ENCODE measurements around the gene NTRK1. TPM values are rescaled to one million over a fixed set of nuclear protein-coding genes. Genes with fewer than 3 reads are reported as not detected.

NTRK1 gene
- total RNA-seq, 4 donors from 2014 or later = 0.23 TPM; not detected in 3

DNA sequence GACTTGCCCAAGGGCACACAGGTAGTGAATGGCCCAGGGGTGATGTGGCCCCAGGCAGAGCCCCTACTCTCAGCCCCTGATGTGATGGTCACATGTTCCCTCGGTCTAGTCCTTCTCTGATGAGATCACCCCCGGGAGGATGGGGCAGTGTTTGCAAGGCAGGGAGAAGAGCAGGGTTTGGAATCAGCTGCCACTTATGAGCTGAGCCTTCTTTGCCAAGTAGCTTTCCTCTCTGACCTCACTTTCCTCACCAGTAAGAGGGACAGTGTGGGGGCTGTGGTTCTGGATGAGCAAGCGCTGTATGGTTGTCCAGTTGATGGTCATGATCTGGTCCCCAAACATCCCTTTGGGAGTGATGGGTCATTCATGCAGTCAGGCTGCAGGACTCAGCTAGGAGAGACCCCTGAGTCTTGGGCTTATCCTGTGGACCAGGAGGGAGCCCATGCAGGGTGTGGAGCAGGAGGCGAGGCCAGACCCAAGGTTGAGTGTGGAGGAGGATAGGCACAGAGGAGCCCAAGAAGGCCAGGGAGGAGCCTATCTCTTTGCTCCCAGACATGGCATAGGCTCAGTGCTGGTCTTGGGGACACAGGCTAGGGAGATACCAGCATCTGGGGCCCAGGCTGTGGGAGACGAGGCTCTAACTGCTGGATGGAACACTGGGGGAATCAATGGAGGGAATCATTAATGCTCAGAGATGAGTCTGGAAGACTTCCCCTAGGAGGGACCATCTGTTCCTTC is 16.9 kb downstream of the NTRK1 start:
- DNase-seq (ENCODE audit: low spot score in 2 of 2) = no peak
- intact Hi-C loops (cut with DNase I; ENCODE audit: low total_unique reads) = no loop called here
- 77 to 91% methylated on average over 5 of the region's 5 CpGs for WGBS, 2 donors
- H3K4me3 ChIP-seq (ENCODE audit: low read depth, poor library complexity, severe bottlenecking) = no peak overlapping the region
- TF ChIP-seq, protein P1, sequence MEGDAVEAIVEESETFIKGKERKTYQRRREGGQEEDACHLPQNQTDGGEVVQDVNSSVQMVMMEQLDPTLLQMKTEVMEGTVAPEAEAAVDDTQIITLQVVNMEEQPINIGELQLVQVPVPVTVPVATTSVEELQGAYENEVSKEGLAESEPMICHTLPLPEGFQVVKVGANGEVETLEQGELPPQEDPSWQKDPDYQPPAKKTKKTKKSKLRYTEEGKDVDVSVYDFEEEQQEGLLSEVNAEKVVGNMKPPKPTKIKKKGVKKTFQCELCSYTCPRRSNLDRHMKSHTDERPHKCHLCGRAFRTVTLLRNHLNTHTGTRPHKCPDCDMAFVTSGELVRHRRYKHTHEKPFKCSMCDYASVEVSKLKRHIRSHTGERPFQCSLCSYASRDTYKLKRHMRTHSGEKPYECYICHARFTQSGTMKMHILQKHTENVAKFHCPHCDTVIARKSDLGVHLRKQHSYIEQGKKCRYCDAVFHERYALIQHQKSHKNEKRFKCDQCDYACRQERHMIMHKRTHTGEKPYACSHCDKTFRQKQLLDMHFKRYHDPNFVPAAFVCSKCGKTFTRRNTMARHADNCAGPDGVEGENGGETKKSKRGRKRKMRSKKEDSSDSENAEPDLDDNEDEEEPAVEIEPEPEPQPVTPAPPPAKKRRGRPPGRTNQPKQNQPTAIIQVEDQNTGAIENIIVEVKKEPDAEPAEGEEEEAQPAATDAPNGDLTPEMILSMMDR (IDR thresholded peaks at IDR 0.05) = no peak
- TF ChIP-seq POLR2A (IDR thresholded peaks at IDR 0.05) = no peak

DNA sequence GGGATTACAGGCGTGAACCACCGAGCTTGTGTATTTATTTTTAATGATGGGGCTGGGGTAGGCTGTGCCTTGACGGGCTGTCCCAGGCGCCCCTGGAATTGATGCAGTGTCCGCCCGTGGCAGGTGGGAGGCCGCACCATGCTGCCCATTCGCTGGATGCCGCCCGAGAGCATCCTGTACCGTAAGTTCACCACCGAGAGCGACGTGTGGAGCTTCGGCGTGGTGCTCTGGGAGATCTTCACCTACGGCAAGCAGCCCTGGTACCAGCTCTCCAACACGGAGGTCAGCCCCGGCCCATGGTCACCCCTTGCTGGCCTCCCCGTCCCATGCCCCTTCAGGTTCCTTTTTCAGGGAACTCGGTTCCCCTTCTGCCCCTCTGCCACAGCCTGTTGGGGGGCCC is 19.2 kb downstream of the NTRK1 start:
- intact Hi-C loops (cut with DNase I; ENCODE audit: low total_unique reads) = no loop called here
- TF ChIP-seq, protein P1 (IDR thresholded peaks at IDR 0.05) = no peak
- TF ChIP-seq POLR2A (IDR thresholded peaks at IDR 0.05) = no peak
- DNase-seq (ENCODE audit: low spot score in 2 of 2) = no peak
- no peak overlapping the region for H3K4me3 ChIP-seq (ENCODE audit: low read depth, poor library complexity, severe bottlenecking)
- 91 to 96% methylated on average over 21 of the region's 21 CpGs for WGBS, 2 donors

DNA sequence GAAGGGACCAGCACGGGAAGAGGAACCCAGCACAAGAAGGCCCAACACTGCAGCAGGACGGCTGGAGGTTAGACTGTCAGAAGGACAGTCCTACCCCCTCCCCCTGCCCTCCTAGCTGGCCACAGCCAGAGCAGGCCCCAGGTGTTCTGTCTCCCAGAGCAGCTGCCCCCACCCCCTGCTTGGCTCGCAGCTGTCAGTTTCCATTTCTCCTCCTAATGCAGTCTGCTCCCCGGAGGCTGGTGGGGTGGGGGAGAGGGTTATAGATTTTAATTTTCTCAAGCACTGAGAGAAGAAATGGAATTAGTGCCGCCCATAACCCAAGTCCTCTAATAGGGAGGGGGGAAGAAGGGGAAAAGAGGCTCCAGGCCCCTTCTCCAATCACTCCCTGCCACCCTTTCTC is 19.8 kb downstream of the NTRK1 start:
- intact Hi-C loops (cut with DNase I; ENCODE audit: low total_unique reads) = no loop called here

DNA sequence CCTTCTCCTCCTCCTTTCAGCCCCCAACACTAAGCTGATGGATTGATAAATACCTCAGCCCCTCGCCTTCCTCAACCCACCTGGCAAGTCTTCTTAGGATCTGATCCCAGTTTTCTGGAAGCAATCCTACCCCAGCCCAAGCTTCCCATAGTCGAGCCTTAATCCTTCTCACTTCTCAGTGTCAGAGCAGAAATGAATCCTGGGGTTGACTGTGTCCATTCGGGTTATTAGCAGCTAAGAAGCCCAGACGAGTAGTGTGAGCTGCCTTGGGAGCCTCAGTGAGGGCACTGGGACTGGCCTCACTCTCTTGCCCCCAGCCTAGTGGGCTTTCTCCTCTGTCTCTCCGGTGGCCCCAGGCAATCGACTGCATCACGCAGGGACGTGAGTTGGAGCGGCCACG is 20.4 kb downstream of the NTRK1 start:
- 56 to 69% methylated on average over 9 to 10 of the region's 10 CpGs for whole genome bisulfite sequencing, 2 donors
- DNase-seq (ENCODE audit: low spot score in 2 of 2) = no peak
- H3K4me3 ChIP-seq (ENCODE audit: low read depth, poor library complexity, severe bottlenecking) = no peak overlapping the region
- no peak for TF ChIP-seq POLR2A (IDR thresholded peaks at IDR 0.05)
- TF ChIP-seq, protein P1 (IDR thresholded peaks at IDR 0.05) = no peak
- intact Hi-C loops (cut with DNase I; ENCODE audit: low total_unique reads) = no loop called here

More for the DNA sequence above, 19.8 kb downstream of the NTRK1 start:
- TF ChIP-seq, protein P1 (IDR thresholded peaks at IDR 0.05) = no peak
- TF ChIP-seq POLR2A (IDR thresholded peaks at IDR 0.05) = no peak
- no peak overlapping the region for H3K4me3 ChIP-seq (ENCODE audit: low read depth, poor library complexity, severe bottlenecking)
- 69 to 70% methylated on average over 5 of the region's 5 CpGs for WGBS, 2 donors
- DNase-seq (ENCODE audit: low spot score in 2 of 2) = no peak

DNA sequence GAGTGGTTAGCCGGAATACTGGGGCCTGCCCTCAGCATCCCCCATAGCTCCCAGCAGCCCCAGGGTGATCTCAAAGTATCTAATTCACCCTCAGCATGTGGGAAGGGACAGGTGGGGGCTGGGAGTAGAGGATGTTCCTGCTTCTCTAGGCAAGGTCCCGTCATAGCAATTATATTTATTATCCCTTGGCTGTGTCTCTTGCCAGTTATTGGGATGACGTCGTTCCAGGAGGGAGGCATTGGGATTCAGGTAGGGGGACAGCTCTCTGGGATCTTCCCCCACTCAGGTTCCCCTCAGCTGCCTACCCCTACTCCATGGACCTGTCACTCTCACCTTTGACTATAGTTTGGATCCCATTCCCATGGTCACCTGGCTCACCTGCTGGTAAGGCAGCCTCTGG is 21.0 kb downstream of the NTRK1 start:
- intact Hi-C loops (cut with DNase I; ENCODE audit: low total_unique reads) = no loop called here
- WGBS, 2 donors = 37 to 41% methylated on average over 4 of the region's 4 CpGs
- no peak overlapping the region for H3K4me3 ChIP-seq (ENCODE audit: low read depth, poor library complexity, severe bottlenecking)
- no peak for TF ChIP-seq POLR2A (IDR thresholded peaks at IDR 0.05)
- TF ChIP-seq, protein P1 (IDR thresholded peaks at IDR 0.05) = no peak
- DNase-seq (ENCODE audit: low spot score in 2 of 2) = no peak

DNA sequence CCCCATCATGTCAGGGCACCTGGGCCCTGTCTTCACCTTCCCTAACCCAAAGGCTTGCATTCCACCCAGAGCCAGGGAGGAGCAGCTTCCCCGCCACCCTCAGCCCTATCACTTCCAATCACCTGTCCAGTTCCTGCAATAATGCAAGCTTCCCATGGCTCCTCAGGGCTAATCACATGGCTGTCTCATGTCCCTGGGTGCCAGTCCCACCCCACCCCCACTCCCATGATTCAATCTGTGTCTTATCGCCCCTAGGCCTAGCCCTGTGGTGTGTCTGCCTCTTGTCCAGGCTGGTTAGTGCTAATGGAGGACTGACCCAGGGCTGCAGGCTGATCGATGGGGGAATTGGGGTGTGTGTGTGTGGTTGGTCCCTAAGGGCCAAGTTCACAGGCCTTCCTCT is 21.9 kb downstream of the NTRK1 start:
- intact Hi-C loops (cut with DNase I; ENCODE audit: low total_unique reads) = no loop called here
- 68 to 71% methylated on average over 3 of the region's 3 CpGs for WGBS, 2 donors
- TF ChIP-seq, protein P1 (IDR thresholded peaks at IDR 0.05) = no peak
- TF ChIP-seq POLR2A (IDR thresholded peaks at IDR 0.05) = no peak
- no peak overlapping the region for H3K4me3 ChIP-seq (ENCODE audit: low read depth, poor library complexity, severe bottlenecking)
- no peak for DNase-seq (ENCODE audit: low spot score in 2 of 2)

Measured in lower leg skin (tissue), 4 donors.